H1 (cell line): ENCODE measurements around the gene SAMD7.

Experiments used
- JUN ChIP-seq: IDR thresholded peaks from 2 replicates; pipeline ENCODE4 v1.6.1; 2011; ENCODE audit warnings: low read depth, mild to moderate bottlenecking, improper control_type of control experiment, low read length
- POLR2A ChIP-seq, 2 experiments: IDR thresholded peaks; 1 replicate in 1 of 2; 2 replicates in 1 of 2; pipeline ENCODE4 v1.6.1; 2011; ENCODE audit warnings: low read depth in 2 of 2, low read length in 2 of 2, mild to moderate bottlenecking in 2 of 2; ENCODE audit errors: control extremely low read depth in 1 of 2

DNA sequence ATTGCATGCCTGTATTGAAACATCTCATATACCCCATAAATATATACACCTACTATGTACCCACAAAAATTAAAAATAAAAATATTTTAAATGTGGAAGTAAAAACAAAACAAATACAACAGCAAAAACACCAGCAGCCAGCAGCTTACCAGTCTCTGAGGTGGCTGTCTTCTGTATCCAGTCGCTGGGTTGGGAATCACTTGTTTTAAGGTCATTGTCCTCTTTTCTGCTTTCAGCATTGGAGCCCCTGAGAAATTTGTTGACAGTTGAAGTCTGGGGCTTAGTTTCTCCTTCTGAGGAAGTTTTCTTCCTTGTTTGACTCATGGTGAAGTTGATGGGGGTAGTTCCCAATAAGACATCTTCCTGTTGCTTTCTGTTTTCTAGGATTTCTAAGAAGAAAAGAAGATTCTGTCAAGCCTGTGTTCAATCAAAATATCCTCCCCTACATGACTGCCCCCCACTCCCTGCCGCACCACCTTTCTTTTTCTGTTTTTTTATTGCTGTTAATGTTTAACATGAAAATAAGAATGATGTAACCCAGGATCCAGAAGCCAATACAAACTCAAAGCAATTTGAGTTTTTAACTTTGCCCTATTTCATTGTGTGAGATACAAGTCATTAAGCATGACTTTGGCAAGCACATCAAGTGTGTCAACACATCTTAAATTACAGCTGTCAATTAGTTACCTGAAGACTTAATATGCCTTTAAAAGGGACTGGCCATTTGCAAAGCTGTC lies 41.7 kb upstream of the SAMD7 start, which contains the start of gene LRRC31:
- TF ChIP-seq JUN (no peak), POLR2A (IDR thresholded peaks at IDR 0.05; ENCODE audit: control extremely low read depth in 1 of 2, low read depth in 2 of 2, low read length in 2 of 2) (no peak)
